ENCODE data around the gene TRIM71. TPM values are rescaled to one million over a fixed set of nuclear protein-coding genes. Genes with fewer than 3 reads are reported as not detected.

Gene TRIM71
- total and polyA plus RNA-seq, 2 of the 13 experiments (the other 11 are each of a cell fraction or from before 2014, with no cell fraction given): 21.7 to 76.9 TPM

GRCh38 chr3:32818970-32819511, 1.2 kb downstream of the TRIM71 start (continued):
- TF ChIP-seq HINFP (CRISPR knock-in tag; IDR thresholded peaks at IDR 0.05; ENCODE audit: low read depth): no peak
- TF ChIP-seq ZBTB7A (CRISPR knock-in tag; IDR thresholded peaks at IDR 0.05): no peak
- no peak for TF ChIP-seq STAG1 (CRISPR knock-in tag; IDR thresholded peaks at IDR 0.05)
- peak; percentile 5 for TF ChIP-seq RBM39 (IDR thresholded peaks at IDR 0.05; ENCODE audit: low read depth, low read length, poor library complexity, severe bottlenecking)
- no peak for TF ChIP-seq ZNF331 (CRISPR knock-in tag; IDR thresholded peaks at IDR 0.05)
- 0 out of 2 replicates have a peak, but pooled peaks have one; percentile 15 for TF ChIP-seq NCOR1 (IDR thresholded peaks at IDR 0.05; ENCODE audit: borderline replicate concordance, low read length)
- no peak for TF ChIP-seq ZNF20 (CRISPR knock-in tag; IDR thresholded peaks at IDR 0.05)
- no peak for TF ChIP-seq DNMT3B (CRISPR knock-in tag; conservative IDR thresholded peaks at IDR 0.05)
- TF ChIP-seq XBP1 (CRISPR knock-in tag; IDR thresholded peaks at IDR 0.05): no peak
- TF ChIP-seq CCDC6 (CRISPR knock-in tag; IDR thresholded peaks at IDR 0.05): no peak
- no peak for TF ChIP-seq ZNF784 (CRISPR knock-in tag; IDR thresholded peaks at IDR 0.05; ENCODE audit: borderline replicate concordance)
- no peak for TF ChIP-seq ZNF776 (CRISPR knock-in tag; IDR thresholded peaks at IDR 0.05)
- TF ChIP-seq SAP130 (CRISPR knock-in tag; IDR thresholded peaks at IDR 0.05; ENCODE audit: low read depth): peak; percentile 23; the same call in 1 of the 2 replicates
- no peak for TF ChIP-seq CCAR2 (optimal IDR thresholded peaks at IDR 0.05; ENCODE audit: low read depth, low read length)
- no peak for TF ChIP-seq ZNF510 (CRISPR knock-in tag; IDR thresholded peaks at IDR 0.05; ENCODE audit: low read depth)
- TF ChIP-seq TFDP2 (CRISPR knock-in tag; IDR thresholded peaks at IDR 0.05): no peak
- TF ChIP-seq ZNF644 (CRISPR knock-in tag; IDR thresholded peaks at IDR 0.05; ENCODE audit: low read depth): no peak
- no peak for TF ChIP-seq YEATS2 (CRISPR knock-in tag; IDR thresholded peaks at IDR 0.05; ENCODE audit: borderline replicate concordance)
- no peak for TF ChIP-seq PBX2 (CRISPR knock-in tag; IDR thresholded peaks at IDR 0.05)
- no peak for TF ChIP-seq HNF4G (IDR thresholded peaks at IDR 0.05; ENCODE audit: borderline replicate concordance, low read depth, low read length)
- no peak for TF ChIP-seq HNF4G (CRISPR knock-in tag; IDR thresholded peaks at IDR 0.05; ENCODE audit: borderline replicate concordance, low read depth)
- TF ChIP-seq RFXANK (CRISPR knock-in tag; IDR thresholded peaks at IDR 0.05): no peak
- TF ChIP-seq HDAC6 (IDR thresholded peaks at IDR 0.05; ENCODE audit: low read depth, low read length): peak; percentile 80; the same call in 1 of the 2 replicates
- TF ChIP-seq TRIM24 (CRISPR knock-in tag; IDR thresholded peaks at IDR 0.05): no peak
- TF ChIP-seq SRF (IDR thresholded peaks at IDR 0.05; ENCODE audit: low read depth, low read length): no peak
- TF ChIP-seq ZSCAN12 (CRISPR knock-in tag; IDR thresholded peaks at IDR 0.05): no peak
- no peak for TF ChIP-seq DR1 (CRISPR knock-in tag; IDR thresholded peaks at IDR 0.05)
- no peak for TF ChIP-seq SP5 (CRISPR knock-in tag; IDR thresholded peaks at IDR 0.05; ENCODE audit: borderline replicate concordance, low read depth)
- TF ChIP-seq CAMTA2 (CRISPR knock-in tag; IDR thresholded peaks at IDR 0.05; ENCODE audit: borderline replicate concordance): no peak
- TF ChIP-seq ARHGAP35 (CRISPR knock-in tag; IDR thresholded peaks at IDR 0.05; ENCODE audit: borderline replicate concordance): no peak

All from HepG2 (cell line).